Measurements from ENCODE around the gene PLVAP. TPM values are rescaled to one million over a fixed set of nuclear protein-coding genes. Genes with fewer than 3 reads are reported as not detected.

Gene PLVAP
- total RNA-seq, 4 donors from 2014 or later: 9.1 to 38.3 (median 25.7) TPM

DNA sequence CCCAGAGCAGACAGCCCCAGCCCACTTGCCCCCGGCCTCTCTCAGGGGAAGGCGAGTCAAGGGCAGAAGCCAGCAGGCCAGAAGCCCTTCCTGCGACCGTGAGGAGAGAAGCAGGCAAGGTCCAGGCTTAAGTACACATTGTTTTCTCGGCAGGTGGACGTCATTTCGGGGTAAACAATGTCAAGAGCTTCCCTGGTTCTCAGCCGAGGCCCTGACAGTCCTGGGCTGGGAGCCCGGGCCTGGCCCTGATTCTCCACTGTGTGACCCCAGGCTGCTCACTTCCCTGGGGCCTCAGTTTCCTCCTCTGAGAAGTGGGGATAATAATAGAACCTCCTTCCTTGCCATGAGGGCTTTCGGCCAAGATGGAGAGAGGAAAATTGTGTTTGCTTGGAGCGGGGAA, 19.4 kb downstream of the PLVAP start:
- TF ChIP-seq POLR2A (IDR thresholded peaks at IDR 0.05): no peak
- TF ChIP-seq, protein P1, sequence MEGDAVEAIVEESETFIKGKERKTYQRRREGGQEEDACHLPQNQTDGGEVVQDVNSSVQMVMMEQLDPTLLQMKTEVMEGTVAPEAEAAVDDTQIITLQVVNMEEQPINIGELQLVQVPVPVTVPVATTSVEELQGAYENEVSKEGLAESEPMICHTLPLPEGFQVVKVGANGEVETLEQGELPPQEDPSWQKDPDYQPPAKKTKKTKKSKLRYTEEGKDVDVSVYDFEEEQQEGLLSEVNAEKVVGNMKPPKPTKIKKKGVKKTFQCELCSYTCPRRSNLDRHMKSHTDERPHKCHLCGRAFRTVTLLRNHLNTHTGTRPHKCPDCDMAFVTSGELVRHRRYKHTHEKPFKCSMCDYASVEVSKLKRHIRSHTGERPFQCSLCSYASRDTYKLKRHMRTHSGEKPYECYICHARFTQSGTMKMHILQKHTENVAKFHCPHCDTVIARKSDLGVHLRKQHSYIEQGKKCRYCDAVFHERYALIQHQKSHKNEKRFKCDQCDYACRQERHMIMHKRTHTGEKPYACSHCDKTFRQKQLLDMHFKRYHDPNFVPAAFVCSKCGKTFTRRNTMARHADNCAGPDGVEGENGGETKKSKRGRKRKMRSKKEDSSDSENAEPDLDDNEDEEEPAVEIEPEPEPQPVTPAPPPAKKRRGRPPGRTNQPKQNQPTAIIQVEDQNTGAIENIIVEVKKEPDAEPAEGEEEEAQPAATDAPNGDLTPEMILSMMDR (IDR thresholded peaks at IDR 0.05): no peak
- Histone ChIP-seq H3K4me1 (no peaks in the 10 kb centered on the region), H3K27ac (peak overlapping the region in 2 of 4 donors; percentile 52), H3K9me3 (no peaks in the 10 kb centered on the region), H3K4me3 (no peak overlapping the region), H3K36me3 (no peaks in the 10 kb centered on the region), H3K27me3 (peaks cover 0 to 6% (median 0%) of the 10 kb centered on the region in 4 donors)
- WGBS, 2 donors: 63 to 75% methylated on average over 4 to 8 of the region's 11 CpGs
- intact Hi-C loops (cut with DNase I): no loop called here
- no peak for DNase-seq

DNA sequence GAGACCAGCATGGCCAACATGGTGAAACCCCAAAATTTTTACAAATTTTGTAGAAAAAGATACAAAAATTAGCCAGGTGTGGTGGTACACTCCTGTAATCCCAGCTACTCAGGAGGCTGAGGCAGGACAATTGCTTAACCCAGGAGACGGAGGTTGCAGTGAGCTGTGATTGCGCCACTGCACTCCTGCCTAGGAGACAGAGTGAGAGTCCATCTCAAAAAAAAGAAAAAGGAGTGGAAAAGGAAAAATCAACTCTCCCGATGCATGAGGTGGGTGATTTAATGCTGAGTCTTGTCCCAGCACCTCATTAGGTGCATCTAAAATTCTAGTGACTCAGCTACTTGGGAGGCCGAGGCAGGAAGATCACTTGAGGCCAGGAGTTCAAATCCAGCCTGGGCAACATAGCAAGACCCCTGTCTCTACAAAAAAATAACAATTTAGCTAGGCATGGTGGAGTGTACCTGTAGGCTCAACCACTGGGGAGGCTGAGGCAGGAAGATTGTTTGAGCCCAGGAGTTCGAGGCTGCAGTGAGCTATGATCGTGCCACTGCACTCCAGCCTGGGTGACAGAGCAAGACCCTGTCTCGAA, 20.0 kb downstream of the PLVAP start:
- intact Hi-C loops (cut with DNase I): no loop called here
- Histone ChIP-seq H3K27ac (peak overlapping the region in 2 of 4 donors; percentile 52), H3K9me3 (no peaks in the 10 kb centered on the region), H3K4me3 (no peak overlapping the region), H3K4me1 (peaks cover 0 to 1% (median 0%) of the 10 kb centered on the region in 3 donors), H3K27me3 (peaks cover 0 to 8% (median 0%) of the 10 kb centered on the region in 4 donors), H3K36me3 (no peaks in the 10 kb centered on the region)
- no peak for DNase-seq
- no peak for TF ChIP-seq POLR2A (IDR thresholded peaks at IDR 0.05)
- TF ChIP-seq, protein P1 (IDR thresholded peaks at IDR 0.05): no peak
- WGBS, 2 donors: 74 to 80% methylated on average over 7 of the region's 7 CpGs

DNA sequence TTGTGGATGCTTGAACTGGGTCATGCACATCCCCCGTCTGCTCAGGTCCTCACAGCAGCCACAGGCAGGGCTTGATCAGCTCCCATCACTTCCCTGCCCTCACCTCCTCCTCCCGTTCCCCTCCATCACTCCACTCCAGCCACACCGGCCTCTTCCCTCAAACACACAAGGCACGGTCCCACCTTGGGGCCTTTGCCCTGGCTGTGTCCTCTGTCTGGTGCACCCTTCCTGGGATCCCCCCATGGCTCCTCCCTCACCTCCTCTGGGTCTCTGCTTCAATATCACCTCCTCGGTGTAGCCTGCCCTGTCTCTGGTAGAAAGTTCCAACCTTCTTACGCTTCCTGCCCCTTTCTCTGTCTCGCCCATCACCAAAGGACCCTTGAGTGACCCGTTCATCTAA, 23.8 kb downstream of the PLVAP start:
- H3K27ac ChIP-seq: no peak overlapping the region
- no peaks in the 10 kb centered on the region for H3K9me3 ChIP-seq
- 71 to 82% methylated on average over 8 of the region's 8 CpGs for WGBS, 2 donors
- no peak overlapping the region for H3K4me3 ChIP-seq
- H3K27me3 ChIP-seq: peaks cover 0 to 31% (median 0%) of the 10 kb centered on the region in 4 donors
- intact Hi-C loops (cut with DNase I): no loop called here
- no peak for TF ChIP-seq POLR2A (IDR thresholded peaks at IDR 0.05)
- TF ChIP-seq, protein P1 (IDR thresholded peaks at IDR 0.05): no peak
- no peak for DNase-seq
- no peaks in the 10 kb centered on the region for H3K36me3 ChIP-seq
- H3K4me1 ChIP-seq: peaks cover 3 to 24% (median 4%) of the 10 kb centered on the region in 3 donors

DNA sequence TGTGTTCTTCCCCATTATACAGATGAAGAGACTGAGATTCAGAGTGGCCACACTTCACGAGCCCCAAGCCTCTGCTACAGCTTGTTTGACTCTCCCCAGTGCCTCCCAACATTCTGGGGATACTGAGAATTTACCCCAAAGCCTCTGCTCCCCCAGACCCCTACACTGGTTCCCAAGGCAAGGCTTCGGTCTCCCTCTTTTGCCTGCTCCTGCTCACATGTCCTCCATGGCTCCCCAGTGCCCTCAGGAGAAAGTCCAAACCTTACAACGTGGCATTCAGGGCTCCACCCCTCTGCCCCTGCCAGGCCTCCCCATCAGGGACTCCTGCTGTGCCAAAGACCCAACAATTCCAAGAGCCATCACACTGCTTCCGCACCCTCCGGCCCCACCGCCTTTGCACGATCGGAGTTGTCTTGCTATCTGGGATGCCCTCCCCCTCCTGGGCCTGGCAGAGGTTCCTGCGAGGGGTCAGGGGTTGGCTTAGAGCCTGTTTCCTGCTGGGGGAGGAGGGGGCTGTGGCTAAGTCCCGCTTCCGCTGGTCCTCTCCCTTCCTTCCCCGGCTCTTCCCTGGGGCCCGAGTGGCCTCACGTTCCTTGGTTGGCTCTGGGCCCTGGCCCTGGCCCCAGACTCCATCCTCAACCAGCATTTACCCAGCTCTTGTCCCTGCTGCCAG, 24.4 kb downstream of the PLVAP start:
- no peak overlapping the region for H3K4me3 ChIP-seq
- H3K27ac ChIP-seq: peak overlapping the region in 2 of 4 donors; percentile 11 to 38
- H3K9me3 ChIP-seq: no peaks in the 10 kb centered on the region
- no peaks in the 10 kb centered on the region for H3K36me3 ChIP-seq
- H3K4me1 ChIP-seq: peaks cover 5 to 30% (median 7%) of the 10 kb centered on the region in 3 donors
- no peak for TF ChIP-seq POLR2A (IDR thresholded peaks at IDR 0.05)
- TF ChIP-seq, protein P1 (IDR thresholded peaks at IDR 0.05): no peak
- intact Hi-C loops (cut with DNase I): no loop called here
- 35 to 54% methylated on average over 9 to 12 of the region's 14 CpGs for WGBS, 2 donors
- H3K27me3 ChIP-seq: peaks cover 0 to 31% (median 0%) of the 10 kb centered on the region in 4 donors
- no peak for DNase-seq

DNA sequence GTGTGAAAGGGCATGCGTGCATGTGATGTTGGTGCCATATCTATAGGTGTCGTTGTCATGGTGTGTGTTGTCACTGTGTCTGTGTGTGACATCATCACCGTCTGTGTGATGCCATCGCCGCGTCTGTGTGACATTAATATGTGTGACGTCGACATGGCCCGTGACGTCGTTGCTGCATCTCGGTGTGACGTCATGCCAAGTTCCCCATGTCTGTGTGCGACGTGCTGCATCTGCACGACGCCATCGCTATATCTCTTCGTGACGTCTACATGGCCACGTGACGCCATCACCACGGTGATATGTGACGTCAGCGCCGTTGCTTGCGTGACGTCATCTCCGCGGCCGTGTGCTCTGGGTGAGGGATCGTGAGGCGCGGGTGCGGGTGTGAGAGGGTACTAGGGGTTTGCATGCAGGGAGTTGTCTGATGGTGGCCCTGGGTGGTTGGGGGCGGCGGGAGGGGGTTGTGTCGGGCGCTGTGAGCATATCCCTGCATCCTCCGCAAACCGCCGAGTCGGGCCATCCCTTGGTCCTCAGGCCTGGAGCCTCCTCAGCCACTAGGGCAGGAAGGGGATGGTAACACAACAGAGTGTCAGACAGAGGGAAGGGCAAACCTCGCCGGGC, 25.2 kb downstream of the PLVAP start:
- Histone ChIP-seq H3K9me3 (no peaks in the 10 kb centered on the region), H3K27ac (peak overlapping the region in 2 of 4 donors; percentile 11 to 38), H3K27me3 (peaks cover 0 to 31% (median 0%) of the 10 kb centered on the region in 4 donors), H3K4me1 (peaks cover 7 to 39% (median 9%) of the 10 kb centered on the region in 3 donors), H3K4me3 (no peak overlapping the region), H3K36me3 (no peaks in the 10 kb centered on the region)
- no peak for DNase-seq
- intact Hi-C loops (cut with DNase I): no loop called here
- no peak for TF ChIP-seq POLR2A (IDR thresholded peaks at IDR 0.05)
- TF ChIP-seq, protein P1 (IDR thresholded peaks at IDR 0.05): no peak
- 86 to 89% methylated on average over 33 to 34 of the region's 45 CpGs for WGBS, 2 donors
